Right atrium auricular region (tissue), 2 donors: ENCODE data around the gene GFPT2. TPM values are rescaled to one million over a fixed set of nuclear protein-coding genes. Genes with fewer than 3 reads are reported as not detected.
"Not testable (repeated sequence)": the region's sequence is repeated elsewhere in the genome, so short reads cannot be mapped to it uniquely, and the experiment has no call there.

Experiments used
- DNase-seq: peaks from one replicate; pipeline ENCODE4 v3.0.0-alpha.2; 2019; ENCODE audit warnings: low spot score
- H3K27ac ChIP-seq, 2 donors: fragments of 200-600 bp; sonication (generic); 1 replicate in 1 of 2; 2 replicates in 1 of 2; pipeline ENCODE4 v1.5.1; 2016 to 2019
- H3K27me3 ChIP-seq, 2 donors: fragments of 200-600 bp; sonication (generic); one replicate each; pipeline versions ENCODE4 v1.5.1 to v1.6.0; 2017 to 2019
- H3K36me3 ChIP-seq: fragments of 200-600 bp; sonication (generic); one replicate; pipeline ENCODE4 v1.5.1; 2016
- H3K4me1 ChIP-seq, 2 donors: fragments of 200-600 bp; sonication (generic); one replicate each; pipeline versions ENCODE4 v1.5.1 to v1.6.0; 2017 to 2019
- H3K4me3 ChIP-seq, 2 donors: fragments of 200-600 bp; sonication (generic); 1 replicate in 1 of 2; 2 replicates in 1 of 2; pipeline ENCODE4 v1.5.1; 2017 to 2019; ENCODE audit warnings: mild to moderate bottlenecking in 1 of 2, moderate library complexity in 1 of 2
- H3K9me3 ChIP-seq, 2 donors: fragments of 200-600 bp; sonication (generic); one replicate each; pipeline ENCODE4 v1.5.1; 2019
- CTCF ChIP-seq, 2 donors: fragments of 200-600 bp; sonication (generic); IDR thresholded peaks; one replicate each; pipeline ENCODE4 v1.5.1; 2019; ENCODE audit warnings: antibody characterized with exemption in 2 of 2
- total RNA-seq, 2 donors: library from RNA; depleted of rRNA; stranded (reverse); fragments of >200 nt; gene quantifications; one replicate each; pipeline ENCODE4 v1.1.0, GENCODE V29; 2016

Gene GFPT2
- total RNA-seq, 2 donors from 2014 or later, result 25.4 to 27.2 TPM

- no peak for DNase-seq
- Histone ChIP-seq H3K4me3 (no peak overlapping the region), H3K4me1 (no peaks in the 10 kb centered on the region), H3K36me3 (peaks cover 6% of the 10 kb centered on the region), H3K27me3 (no peaks in the 10 kb centered on the region), H3K9me3 (no peaks in the 10 kb centered on the region), H3K27ac (no peak overlapping the region)
- no peak for TF ChIP-seq CTCF (IDR thresholded peaks at IDR 0.05)
Observed at GRCh38 chr5:180299526-180299925, 53.6 kb downstream of the GFPT2 start.

GRCh38 chr5:180299014-180299413 is 54.1 kb downstream of the GFPT2 start:
- H3K36me3 ChIP-seq, H3K4me1 ChIP-seq, H3K4me3 ChIP-seq, H3K9me3 ChIP-seq, H3K27me3 ChIP-seq, DNase-seq, H3K27ac ChIP-seq: not testable (repeated sequence)

GRCh38 chr5:180297587-180298282 is 55.4 kb downstream of the GFPT2 start:
- Histone ChIP-seq H3K4me1 (peaks cover 0 to 12% of the 10 kb centered on the region in 2 donors), H3K4me3 (no peak overlapping the region), H3K27me3 (no peaks in the 10 kb centered on the region), H3K9me3 (no peaks in the 10 kb centered on the region), H3K27ac (no peak overlapping the region), H3K36me3 (no peaks in the 10 kb centered on the region)
- DNase-seq, result no peak
- no peak for TF ChIP-seq CTCF (IDR thresholded peaks at IDR 0.05)

GRCh38 chr5:180296771-180297170 is 56.4 kb downstream of the GFPT2 start:
- no peak for TF ChIP-seq CTCF (IDR thresholded peaks at IDR 0.05)
- DNase-seq, result no peak

GRCh38 chr5:180294913-180295555 is 58.1 kb downstream of the GFPT2 start:
- TF ChIP-seq CTCF (IDR thresholded peaks at IDR 0.05), result no peak
- no peak for DNase-seq
- H3K27me3 ChIP-seq, result no peaks in the 10 kb centered on the region
- no peak overlapping the region for H3K27ac ChIP-seq
- H3K4me3 ChIP-seq, result no peak overlapping the region
- peaks cover 0 to 28% of the 10 kb centered on the region in 2 donors for H3K4me1 ChIP-seq
- H3K36me3 ChIP-seq, result no peaks in the 10 kb centered on the region
- no peaks in the 10 kb centered on the region for H3K9me3 ChIP-seq

More at GRCh38 chr5:180296771-180297170, 56.4 kb downstream of the GFPT2 start:
- no peaks in the 10 kb centered on the region for H3K36me3 ChIP-seq
- no peak overlapping the region for H3K27ac ChIP-seq
- no peak overlapping the region for H3K4me3 ChIP-seq
- no peaks in the 10 kb centered on the region for H3K9me3 ChIP-seq
- H3K4me1 ChIP-seq, result peaks cover 0 to 15% of the 10 kb centered on the region in 2 donors
- no peaks in the 10 kb centered on the region for H3K27me3 ChIP-seq

- TF ChIP-seq CTCF (IDR thresholded peaks at IDR 0.05), result no peak
- H3K27me3 ChIP-seq, result no peaks in the 10 kb centered on the region
- H3K4me1 ChIP-seq, result peaks cover 0 to 34% of the 10 kb centered on the region in 2 donors
- H3K27ac ChIP-seq, result no peak overlapping the region
- no peak overlapping the region for H3K4me3 ChIP-seq
- H3K36me3 ChIP-seq, result no peaks in the 10 kb centered on the region
- no peak for DNase-seq
- no peaks in the 10 kb centered on the region for H3K9me3 ChIP-seq
Observed at GRCh38 chr5:180294411-180294810, 58.7 kb downstream of the GFPT2 start.
